ENCODE results near the gene RBM23.

Gene RBM23

GRCh38 chr14:22945642-22946041 lies 26.7 kb upstream of the RBM23 start:
- no peak for TF ChIP-seq EZH2 (IDR thresholded peaks at IDR 0.05; ENCODE audit: borderline replicate concordance, low read length)
- TF ChIP-seq, protein P1, sequence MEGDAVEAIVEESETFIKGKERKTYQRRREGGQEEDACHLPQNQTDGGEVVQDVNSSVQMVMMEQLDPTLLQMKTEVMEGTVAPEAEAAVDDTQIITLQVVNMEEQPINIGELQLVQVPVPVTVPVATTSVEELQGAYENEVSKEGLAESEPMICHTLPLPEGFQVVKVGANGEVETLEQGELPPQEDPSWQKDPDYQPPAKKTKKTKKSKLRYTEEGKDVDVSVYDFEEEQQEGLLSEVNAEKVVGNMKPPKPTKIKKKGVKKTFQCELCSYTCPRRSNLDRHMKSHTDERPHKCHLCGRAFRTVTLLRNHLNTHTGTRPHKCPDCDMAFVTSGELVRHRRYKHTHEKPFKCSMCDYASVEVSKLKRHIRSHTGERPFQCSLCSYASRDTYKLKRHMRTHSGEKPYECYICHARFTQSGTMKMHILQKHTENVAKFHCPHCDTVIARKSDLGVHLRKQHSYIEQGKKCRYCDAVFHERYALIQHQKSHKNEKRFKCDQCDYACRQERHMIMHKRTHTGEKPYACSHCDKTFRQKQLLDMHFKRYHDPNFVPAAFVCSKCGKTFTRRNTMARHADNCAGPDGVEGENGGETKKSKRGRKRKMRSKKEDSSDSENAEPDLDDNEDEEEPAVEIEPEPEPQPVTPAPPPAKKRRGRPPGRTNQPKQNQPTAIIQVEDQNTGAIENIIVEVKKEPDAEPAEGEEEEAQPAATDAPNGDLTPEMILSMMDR (IDR thresholded peaks at IDR 0.05; ENCODE audit: low read length): no peak
- H3K4me3 ChIP-seq (ENCODE audit: low read depth, low read length, poor library complexity, severe bottlenecking): no peak overlapping the region
- no peaks in the 10 kb centered on the region for H3K27me3 ChIP-seq (ENCODE audit: insufficient read depth, low read length)
- no peak overlapping the region for H3K4me2 ChIP-seq (ENCODE audit: low read length)
- H3K9me2 ChIP-seq (ENCODE audit: low read depth, low read length): no peaks in the 10 kb centered on the region
- H2AFZ ChIP-seq (ENCODE audit: low read length): no peak overlapping the region
- no peaks in the 10 kb centered on the region for H3F3A ChIP-seq (ENCODE audit: insufficient read depth, low read length)
- H3K27ac ChIP-seq (ENCODE audit: low read depth, low read length, poor library complexity, severe bottlenecking): no peak overlapping the region
- H3K9ac ChIP-seq (ENCODE audit: low read length): no peak overlapping the region
- H3K9me3 ChIP-seq (ENCODE audit: low read length): no peaks in the 10 kb centered on the region
- no peaks in the 10 kb centered on the region for H3K4me1 ChIP-seq (ENCODE audit: insufficient read depth, low read length, severe bottlenecking)
- no peaks in the 10 kb centered on the region for H4K20me1 ChIP-seq (ENCODE audit: insufficient read depth, low read length)
- H3K36me3 ChIP-seq (ENCODE audit: insufficient read depth, low read length): peaks cover 35% of the 10 kb centered on the region
- H3K79me2 ChIP-seq (ENCODE audit: insufficient read depth, low read length): no peaks in the 10 kb centered on the region

GRCh38 chr14:22939684-22940083 lies 20.7 kb upstream of the RBM23 start:
- H3K4me2 ChIP-seq (ENCODE audit: low read length): no peak overlapping the region
- TF ChIP-seq, protein P1 (IDR thresholded peaks at IDR 0.05; ENCODE audit: low read length): no peak
- TF ChIP-seq EZH2 (IDR thresholded peaks at IDR 0.05; ENCODE audit: borderline replicate concordance, low read length): no peak
- no peak overlapping the region for H2AFZ ChIP-seq (ENCODE audit: low read length)
- peaks cover 12% of the 10 kb centered on the region for H3K36me3 ChIP-seq (ENCODE audit: insufficient read depth, low read length)
- no peak overlapping the region for H3K9ac ChIP-seq (ENCODE audit: low read length)
- H3K9me2 ChIP-seq (ENCODE audit: low read depth, low read length): no peaks in the 10 kb centered on the region
- H3K4me3 ChIP-seq (ENCODE audit: low read depth, low read length, poor library complexity, severe bottlenecking): no peak overlapping the region
- no peaks in the 10 kb centered on the region for H3K4me1 ChIP-seq (ENCODE audit: insufficient read depth, low read length, severe bottlenecking)
- H3F3A ChIP-seq (ENCODE audit: insufficient read depth, low read length): no peaks in the 10 kb centered on the region
- no peaks in the 10 kb centered on the region for H3K27me3 ChIP-seq (ENCODE audit: insufficient read depth, low read length)
- H3K9me3 ChIP-seq (ENCODE audit: low read length): no peaks in the 10 kb centered on the region
- H3K27ac ChIP-seq (ENCODE audit: low read depth, low read length, poor library complexity, severe bottlenecking): no peak overlapping the region
- H4K20me1 ChIP-seq (ENCODE audit: insufficient read depth, low read length): no peaks in the 10 kb centered on the region
- H3K79me2 ChIP-seq (ENCODE audit: insufficient read depth, low read length): no peaks in the 10 kb centered on the region

- no peaks in the 10 kb centered on the region for H4K20me1 ChIP-seq (ENCODE audit: insufficient read depth, low read length)
- H3K9me2 ChIP-seq (ENCODE audit: low read depth, low read length): no peaks in the 10 kb centered on the region
- H3K27me3 ChIP-seq (ENCODE audit: insufficient read depth, low read length): no peaks in the 10 kb centered on the region
- no peak overlapping the region for H2AFZ ChIP-seq (ENCODE audit: low read length)
- H3K4me3 ChIP-seq (ENCODE audit: low read depth, low read length, poor library complexity, severe bottlenecking): no peak overlapping the region
- H3K79me2 ChIP-seq (ENCODE audit: insufficient read depth, low read length): no peaks in the 10 kb centered on the region
- H3K9me3 ChIP-seq (ENCODE audit: low read length): no peaks in the 10 kb centered on the region
- peaks cover 3% of the 10 kb centered on the region; the same call in 1 of the 2 replicates for H3K36me3 ChIP-seq (ENCODE audit: insufficient read depth, low read length)
- H3K4me1 ChIP-seq (ENCODE audit: insufficient read depth, low read length, severe bottlenecking): peaks cover under 1% of the 10 kb centered on the region
- TF ChIP-seq, protein P1 (IDR thresholded peaks at IDR 0.05; ENCODE audit: low read length): no peak
- TF ChIP-seq EZH2 (IDR thresholded peaks at IDR 0.05; ENCODE audit: borderline replicate concordance, low read length): no peak
- H3K9ac ChIP-seq (ENCODE audit: low read length): no peak overlapping the region
- no peak overlapping the region for H3K4me2 ChIP-seq (ENCODE audit: low read length)
- H3K27ac ChIP-seq (ENCODE audit: low read depth, low read length, poor library complexity, severe bottlenecking): no peak overlapping the region
- no peaks in the 10 kb centered on the region for H3F3A ChIP-seq (ENCODE audit: insufficient read depth, low read length)
Measured at GRCh38 chr14:22935156-22935555, 16.2 kb upstream of the RBM23 start.
